Bronchial epithelial cell (primary cell): ENCODE data around the gene DENND5A. TPM values are rescaled to one million over a fixed set of nuclear protein-coding genes. Genes with fewer than 3 reads are reported as not detected.
A peak's percentile ranks its signal among the peaks of the same experiment; 100 is the strongest.
"Not testable (repeated sequence)": the region's sequence is repeated elsewhere in the genome, so short reads cannot be mapped to it uniquely, and the experiment has no call there.

ENCODE experiments used
- DNase-seq: peaks from one replicate; pipeline ENCODE4 v3.0.0-alpha.2; 2010; ENCODE audit warnings: low read depth
- FAIRE-seq: peaks from 2 replicates; lab custom pipeline; 2011; peaks lifted over from hg19 to GRCh38; lab: Jason Lieb, UNC
- H3K27me3 ChIP-seq: 2 replicates; pipeline ENCODE4 v1.5.1; 2011; ENCODE audit warnings: low read length; ENCODE audit not compliant: control insufficient read depth, insufficient read depth
- H3K36me3 ChIP-seq: 2 replicates; pipeline ENCODE4 v1.5.1; 2011; ENCODE audit warnings: low read length; ENCODE audit not compliant: control insufficient read depth, insufficient read depth
- H3K4me3 ChIP-seq: 2 replicates; pipeline ENCODE4 v1.5.1; 2011; ENCODE audit warnings: mild to moderate bottlenecking, low read depth, low read length, control low read depth
- total RNA-seq: library from RNA; depleted of rRNA; stranded (reverse); fragments of >200 nt; gene quantifications from 2 replicates; pipeline ENCODE4 v1.2.1, GENCODE V29; 2014
- TF ChIP-seq, protein P1 (sequence below): IDR thresholded peaks from 2 replicates; pipeline ENCODE4 v1.5.1; 2011; ENCODE audit warnings: mild to moderate bottlenecking, moderate library complexity, low read length, control low read depth, inconsistent platforms; ENCODE audit not compliant: insufficient read depth, severe bottlenecking

Gene DENND5A
- total RNA-seq, 1 donor from 2014 or later, result 22.6 TPM

GRCh38 chr11:9267680-9268079 lies 2.5 kb upstream of the DENND5A start:
- H3K36me3 ChIP-seq, result no peaks in the 10 kb centered on the region
- no peaks in the 10 kb centered on the region for H3K27me3 ChIP-seq
- no peak for FAIRE-seq
- DNase-seq, result no peak
- H3K4me3 ChIP-seq, result no peak overlapping the region
- TF ChIP-seq, protein P1, sequence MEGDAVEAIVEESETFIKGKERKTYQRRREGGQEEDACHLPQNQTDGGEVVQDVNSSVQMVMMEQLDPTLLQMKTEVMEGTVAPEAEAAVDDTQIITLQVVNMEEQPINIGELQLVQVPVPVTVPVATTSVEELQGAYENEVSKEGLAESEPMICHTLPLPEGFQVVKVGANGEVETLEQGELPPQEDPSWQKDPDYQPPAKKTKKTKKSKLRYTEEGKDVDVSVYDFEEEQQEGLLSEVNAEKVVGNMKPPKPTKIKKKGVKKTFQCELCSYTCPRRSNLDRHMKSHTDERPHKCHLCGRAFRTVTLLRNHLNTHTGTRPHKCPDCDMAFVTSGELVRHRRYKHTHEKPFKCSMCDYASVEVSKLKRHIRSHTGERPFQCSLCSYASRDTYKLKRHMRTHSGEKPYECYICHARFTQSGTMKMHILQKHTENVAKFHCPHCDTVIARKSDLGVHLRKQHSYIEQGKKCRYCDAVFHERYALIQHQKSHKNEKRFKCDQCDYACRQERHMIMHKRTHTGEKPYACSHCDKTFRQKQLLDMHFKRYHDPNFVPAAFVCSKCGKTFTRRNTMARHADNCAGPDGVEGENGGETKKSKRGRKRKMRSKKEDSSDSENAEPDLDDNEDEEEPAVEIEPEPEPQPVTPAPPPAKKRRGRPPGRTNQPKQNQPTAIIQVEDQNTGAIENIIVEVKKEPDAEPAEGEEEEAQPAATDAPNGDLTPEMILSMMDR, result no peak

GRCh38 chr11:9266926-9267325 lies 1.8 kb upstream of the DENND5A start:
- H3K27me3 ChIP-seq, result no peaks in the 10 kb centered on the region
- TF ChIP-seq, protein P1, result no peak
- no peaks in the 10 kb centered on the region for H3K36me3 ChIP-seq
- no peak for DNase-seq
- no peak overlapping the region for H3K4me3 ChIP-seq
- FAIRE-seq, result no peak

- no peak for FAIRE-seq
- no peak for DNase-seq
- Histone ChIP-seq H3K27me3 (no peaks in the 10 kb centered on the region), H3K36me3 (no peaks in the 10 kb centered on the region), H3K4me3 (no peak overlapping the region)
- TF ChIP-seq, protein P1, result no peak
These were observed 1.1 kb upstream of the DENND5A start for GRCh38 chr11:9266132-9266736.

DNA sequence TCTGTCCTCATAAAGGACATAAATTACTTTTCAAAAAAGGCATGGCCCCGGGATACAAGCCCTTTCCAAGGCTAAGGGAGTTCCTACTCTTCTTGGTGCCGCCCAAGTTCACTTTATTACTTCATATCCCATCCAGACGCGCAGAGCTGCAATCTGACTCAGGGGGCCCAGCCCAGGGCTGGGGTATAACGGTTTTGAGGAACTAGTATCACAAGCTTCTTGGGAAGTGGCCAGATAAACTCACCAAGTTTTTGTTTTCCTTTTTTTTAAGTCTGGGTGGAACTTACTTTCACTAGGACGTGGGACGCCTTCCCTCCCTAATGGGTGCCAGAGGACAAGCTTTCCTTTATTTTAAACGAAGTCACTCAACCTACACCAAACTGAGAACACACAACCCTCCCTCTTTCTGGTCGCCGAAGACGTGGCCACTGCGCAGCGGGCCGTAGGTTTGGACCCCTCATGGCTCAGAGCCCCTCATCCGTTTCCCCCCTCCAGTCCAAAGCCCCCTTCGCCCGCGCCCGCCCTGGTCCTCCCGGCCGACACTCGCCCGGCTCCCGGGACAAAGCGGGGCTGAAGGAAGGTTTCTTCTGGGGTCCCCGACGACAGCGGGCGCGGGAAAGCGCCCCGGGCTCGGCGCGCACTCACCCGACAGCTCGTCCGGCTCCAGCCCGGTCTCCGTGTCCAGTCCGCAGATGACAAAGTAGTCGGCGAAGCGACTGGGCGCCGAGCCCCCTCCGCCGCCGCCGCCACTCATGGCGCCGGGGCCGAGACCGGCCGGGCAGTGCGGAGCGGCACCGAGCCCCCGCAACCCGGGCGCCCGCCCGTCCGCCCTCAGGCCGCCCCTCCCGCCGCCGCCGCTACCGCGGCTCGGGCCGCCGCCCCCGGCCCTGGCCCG lies 587 bp downstream of the DENND5A start:
- FAIRE-seq, result no peak

DNA sequence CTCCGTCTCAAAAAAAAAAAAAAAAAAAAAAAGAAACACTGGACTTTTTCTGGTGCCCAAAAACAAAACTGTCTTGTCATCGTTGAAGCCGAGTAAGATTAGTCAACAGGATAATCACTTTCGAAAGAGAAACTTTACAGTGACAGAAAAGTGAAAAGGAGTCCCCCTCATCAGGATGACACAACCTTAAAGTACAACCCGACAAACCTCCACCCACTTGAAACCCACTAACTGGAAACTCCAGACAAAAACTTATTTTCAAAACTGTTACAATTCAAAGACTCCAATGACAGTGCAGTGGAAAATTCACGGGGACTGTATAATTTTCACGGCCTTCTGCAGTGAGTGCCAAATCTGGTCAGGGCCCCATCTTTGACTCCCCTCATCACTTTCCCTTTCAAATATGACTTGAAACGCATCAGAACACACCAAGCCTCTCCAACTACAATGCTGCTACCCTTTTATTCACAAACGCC lies 1.3 kb downstream of the DENND5A start:
- TF ChIP-seq, protein P1, result no peak
- Histone ChIP-seq H3K36me3 (no peaks in the 10 kb centered on the region), H3K4me3 (peak overlapping the region; percentile 79), H3K27me3 (no peaks in the 10 kb centered on the region)
- no peak for FAIRE-seq
- DNase-seq, result no peak

More for the DNA sequence above, 587 bp downstream of the DENND5A start:
- Histone ChIP-seq H3K4me3 (peak overlapping the region; percentile 79), H3K27me3 (no peaks in the 10 kb centered on the region), H3K36me3 (no peaks in the 10 kb centered on the region)
- peak; percentile 65 for DNase-seq
- TF ChIP-seq, protein P1, result no peak

GRCh38 chr11:9260838-9261146 lies 4.4 kb downstream of the DENND5A start:
- H3K4me3 ChIP-seq, DNase-seq, H3K27me3 ChIP-seq, H3K36me3 ChIP-seq, FAIRE-seq: not testable (repeated sequence)
